Gastroesophageal sphincter (tissue), 3 donors: ENCODE measurements around the gene FFAR3.

ENCODE experiments used
- CTCF ChIP-seq, 4 experiments: fragments of 200-600 bp in 2 of 4; fragments of 450-650 bp in 2 of 4; sonication (generic) in 1 of 4; IDR thresholded peaks; one replicate each; pipeline ENCODE4 v1.5.1; 2017 to 2019; ENCODE audit warnings: antibody characterized with exemption in 4 of 4, mild to moderate bottlenecking in 2 of 4, moderate library complexity in 2 of 4
- POLR2A ChIP-seq, 2 donors: fragments of 450-650 bp; IDR thresholded peaks; one replicate each; pipeline ENCODE4 v1.6.1; 2017; ENCODE audit warnings: antibody characterized with exemption in 2 of 2, mild to moderate bottlenecking in 2 of 2, moderate library complexity in 1 of 2

- TF ChIP-seq CTCF (IDR thresholded peaks at IDR 0.05) (no peak), POLR2A (IDR thresholded peaks at IDR 0.05) (no peak)
Measured at GRCh38 chr19:35336166-35336955, 21.9 kb upstream of the FFAR3 start.
